Right lung (tissue), 5 donors: ENCODE measurements around the gene NIT2. TPM values are rescaled to one million over a fixed set of nuclear protein-coding genes. Genes with fewer than 3 reads are reported as not detected.

Source experiments
- DNase-seq, 2 donors: peaks; one replicate each; pipeline ENCODE4 v3.0.0-alpha.2; 2013
- polyA plus RNA-seq, 5 donors: library from polyadenylated mRNA; unstranded; fragments of 120-200 nt; gene quantifications; one replicate each; pipeline versions ENCODE4 v1.2.1 to v1.2.3, GENCODE V29; 2013; ENCODE audit warnings: inconsistent platforms in 1 of 5, low replicate concordance in 1 of 5; ENCODE audit not compliant: insufficient read length in 5 of 5, insufficient read depth in 1 of 5

Gene NIT2
- polyA plus RNA-seq, 5 donors = 43.0 to 60.8 (median 47.0) TPM

DNA sequence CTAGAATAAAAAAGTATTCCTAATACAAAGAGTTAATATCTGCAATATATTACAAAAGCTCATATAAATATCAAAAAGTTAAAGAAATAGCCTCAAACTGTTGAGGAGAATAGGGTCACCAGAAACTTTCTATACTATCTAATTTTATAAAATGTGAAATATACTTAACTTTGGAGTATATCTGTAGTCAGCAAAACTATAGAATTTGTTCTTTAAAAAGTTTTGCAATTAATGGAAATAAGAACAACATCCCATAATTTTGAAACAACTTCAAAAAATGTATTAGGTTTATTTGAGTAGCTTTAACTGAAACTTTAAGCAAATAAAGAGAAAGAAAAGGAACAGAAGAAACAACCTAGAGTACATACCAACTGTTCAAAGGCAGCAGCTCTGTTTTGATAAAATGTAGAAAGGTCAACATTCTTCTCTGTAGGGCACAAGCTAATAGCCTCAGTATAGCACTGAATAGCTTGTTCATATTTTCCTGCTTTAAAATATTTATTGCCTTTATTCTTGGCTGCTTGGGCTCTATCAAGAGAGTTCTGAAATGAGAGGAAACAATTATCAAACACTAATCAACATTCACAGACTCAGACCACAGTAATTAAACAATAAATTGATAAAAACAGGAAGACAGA is 52.0 kb downstream of the NIT2 start:
- no peak for DNase-seq

- DNase-seq = no peak
Observed at GRCh38 chr3:100389025-100389424, 54.5 kb downstream of the NIT2 start.

- no peak for DNase-seq
Observed at GRCh38 chr3:100395679-100396431, 61.3 kb downstream of the NIT2 start.

GRCh38 chr3:100396967-100397366 is 62.4 kb downstream of the NIT2 start:
- DNase-seq = no peak

DNA sequence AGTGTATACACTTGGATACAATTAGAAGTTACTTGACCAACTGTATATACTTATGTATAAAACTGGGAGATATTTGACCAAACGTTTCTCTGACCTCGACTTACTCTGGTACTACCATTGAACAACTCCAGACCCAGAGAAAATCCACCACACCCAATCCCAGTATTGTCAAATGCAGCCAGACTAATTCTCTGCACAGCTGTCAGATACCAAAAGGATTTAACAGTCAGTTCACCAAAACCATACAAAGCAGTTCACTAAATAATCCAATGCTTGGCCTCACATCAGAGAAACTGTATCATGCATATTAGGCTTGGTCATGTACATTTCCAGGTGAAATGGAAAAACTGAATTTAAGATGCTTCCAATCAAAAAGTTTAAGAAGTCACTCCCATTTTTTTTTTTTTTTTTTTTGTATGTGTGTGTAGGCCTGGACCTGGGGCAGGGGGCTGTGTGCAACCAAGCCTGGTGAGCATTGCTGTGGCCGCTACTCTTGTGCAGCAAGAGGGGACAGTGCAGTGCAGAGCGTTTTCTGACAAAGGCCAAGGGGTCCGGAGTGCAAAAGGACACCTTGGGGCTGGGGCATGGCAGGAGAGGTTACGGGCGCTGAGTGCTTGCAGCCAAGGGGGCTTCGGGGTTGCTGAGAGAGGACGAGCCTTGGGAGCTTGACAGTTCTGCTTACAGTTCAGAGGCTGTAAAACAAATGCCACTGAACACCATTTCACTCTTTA is 64.9 kb downstream of the NIT2 start:
- no peak for DNase-seq

- peak in 1 of 2 donors; percentile 14 for DNase-seq
Observed at GRCh38 chr3:100400419-100400779, 65.8 kb downstream of the NIT2 start.

DNA sequence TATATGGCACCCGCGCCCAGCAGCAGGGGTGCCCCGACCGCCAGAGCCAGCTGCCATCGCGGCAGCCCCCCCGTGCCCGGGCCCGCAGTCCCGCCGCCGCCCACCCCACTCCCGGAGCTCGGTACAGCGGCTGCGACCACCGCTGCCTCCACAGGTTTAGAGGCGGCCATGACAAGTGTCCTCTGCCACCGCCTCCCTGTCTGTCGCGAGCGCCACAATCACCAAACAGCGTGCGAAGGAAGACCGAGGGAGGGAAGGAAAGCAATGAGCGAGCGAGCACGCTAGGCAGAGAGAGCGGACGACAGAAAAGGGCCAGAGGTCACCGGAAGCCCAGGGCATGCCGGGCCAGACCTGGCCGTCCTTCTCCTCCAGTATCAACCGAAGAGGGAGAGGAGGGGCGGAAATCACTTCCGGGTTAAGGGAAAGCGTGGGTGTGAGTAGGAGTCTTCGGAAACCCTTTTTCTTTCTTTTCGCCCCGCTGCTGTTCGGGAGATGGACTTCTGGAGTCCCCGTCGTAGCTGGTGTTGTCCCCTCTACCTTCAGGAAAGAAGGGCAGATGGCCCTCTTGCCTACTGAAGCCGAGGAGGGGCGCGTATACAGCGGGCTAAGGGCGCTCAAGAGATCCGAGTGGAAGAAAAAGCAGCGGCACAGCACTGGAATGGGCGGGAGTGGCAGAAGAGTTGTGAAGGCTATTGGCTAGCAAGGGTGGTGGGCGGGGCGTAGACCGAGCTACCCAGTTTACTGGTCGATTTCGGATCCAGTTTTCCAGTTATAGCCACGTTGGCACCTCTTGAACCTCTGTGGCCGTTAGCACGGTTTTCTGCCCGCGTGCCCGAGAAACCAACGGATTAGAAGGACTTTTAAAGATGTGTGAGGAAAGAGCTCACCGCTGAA is 66.5 kb downstream of the NIT2 start, which contains the start of the genes LNP1 and TOMM70:
LNP1 (plus strand) TSS at position 760 of the 894 bp plus-strand sequence. CDS start 28,191 bp downstream, outside the sequence.
TOMM70 (minus strand) TSS at position 310 of the 894 bp plus-strand sequence; CDS start at position 170, 140 bp downstream.
- peak; percentile 97 to 98 for DNase-seq

- no peak for DNase-seq
Observed at GRCh38 chr3:100401674-100402041, 67.1 kb downstream of the NIT2 start.

DNA sequence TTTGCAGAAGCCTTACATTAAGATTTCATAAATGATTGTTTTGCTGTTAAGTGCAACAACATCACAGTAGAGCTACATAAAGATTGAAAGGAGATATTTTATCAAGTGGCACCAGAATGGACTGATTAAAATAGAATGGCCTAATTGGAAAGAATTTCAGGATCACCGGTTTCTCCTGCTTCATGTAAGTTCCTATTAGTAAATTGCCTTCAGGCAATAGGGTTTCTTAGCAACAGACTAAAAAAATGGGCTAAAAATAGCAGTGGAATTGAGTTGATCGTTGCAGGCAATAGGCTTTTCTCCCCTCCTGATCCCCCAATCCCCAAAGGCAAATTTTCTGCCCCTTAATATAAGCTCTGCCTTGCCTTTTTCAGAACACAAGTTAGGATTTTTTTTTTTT is 67.7 kb downstream of the NIT2 start:
- peak; percentile 63 to 69 for DNase-seq

DNA sequence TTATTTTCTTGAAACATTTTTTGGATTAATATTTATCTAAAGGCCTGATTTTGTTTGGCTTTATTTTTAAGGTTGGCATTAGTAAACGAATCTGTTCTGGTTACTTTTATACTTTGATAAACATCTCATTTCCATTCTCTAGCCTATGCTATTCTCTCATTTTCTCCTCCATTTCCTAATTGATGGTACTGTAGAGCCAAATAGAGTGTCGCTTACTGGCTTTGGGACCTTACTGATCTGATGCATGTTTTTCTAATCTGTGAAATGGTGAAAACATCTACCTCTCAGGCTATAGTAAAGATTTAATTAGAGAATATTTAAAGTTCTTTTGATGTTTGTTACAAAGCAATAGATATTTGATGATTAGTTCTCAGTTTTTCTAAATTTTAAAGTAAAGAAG is 68.3 kb downstream of the NIT2 start:
- no peak for DNase-seq

GRCh38 chr3:100403362-100404249 is 69.0 kb downstream of the NIT2 start:
- DNase-seq = no peak

DNA sequence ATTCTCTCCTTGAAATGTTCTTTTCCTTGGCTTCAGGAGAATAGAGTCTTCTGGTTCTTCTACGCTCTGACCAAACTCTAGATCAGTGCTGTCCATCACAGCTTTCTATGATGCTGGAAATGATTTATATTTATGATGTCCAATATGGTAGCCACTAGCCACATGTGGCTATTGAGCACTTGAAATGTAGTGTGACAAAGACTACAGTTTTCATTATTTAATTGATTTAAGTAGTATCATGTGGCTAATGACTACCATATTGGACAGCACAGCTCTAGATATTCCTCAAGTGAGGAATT is 69.6 kb downstream of the NIT2 start:
- DNase-seq = no peak

DNA sequence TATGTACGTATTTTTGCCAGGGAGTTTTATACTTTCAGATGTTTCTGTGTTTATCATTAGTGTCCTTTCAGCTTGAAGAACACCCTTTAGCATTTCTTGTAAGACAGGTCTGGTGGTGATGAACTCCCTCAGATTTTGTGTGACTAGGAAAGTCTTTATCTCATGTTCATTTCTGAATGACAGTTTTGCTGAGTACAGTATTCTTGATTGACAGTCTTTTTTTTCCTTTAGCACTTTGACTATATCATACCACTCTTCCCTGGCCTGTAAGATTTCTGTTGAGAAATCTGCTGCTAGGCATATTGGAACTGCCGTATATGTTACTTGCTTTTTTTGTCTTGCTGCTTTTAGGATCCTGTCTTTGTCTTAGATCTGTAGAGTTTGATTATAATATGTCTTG is 72.6 kb downstream of the NIT2 start:
- no peak for DNase-seq

GRCh38 chr3:100407977-100408532 is 73.5 kb downstream of the NIT2 start:
- no peak for DNase-seq

Other genes starting within 250 kb of the NIT2 start
- 10 to 100 TPM; 10.5 to 19.9 (median 14.9) TPM for gene FILIP1L, start 220.3 kb upstream of the NIT2 start, polyA plus RNA-seq
- 10 to 100 TPM; 30.7 to 45.0 (median 38.4) TPM for gene TBC1D23, start 73.8 kb upstream of the NIT2 start, polyA plus RNA-seq
- gene TOMM70, start 66.3 kb downstream of the NIT2 start, polyA plus RNA-seq = 10 to 100 TPM; 47.5 to 68.0 (median 61.9) TPM
- gene LNP1, start 66.8 kb downstream of the NIT2 start, polyA plus RNA-seq = 10 to 100 TPM in 2 of 5 donors, 1 to 10 TPM in 3; 7.6 to 13.0 (median 9.4) TPM
- 10 to 100 TPM; 39.0 to 54.8 (median 46.3) TPM for gene TMEM45A, start 157.9 kb downstream of the NIT2 start, polyA plus RNA-seq